Natural killer cell (primary cell): ENCODE measurements around the gene KCNK10. TPM values are rescaled to one million over a fixed set of nuclear protein-coding genes. Genes with fewer than 3 reads are reported as not detected.

Experiments used
- ATAC-seq, 3 donors: fragments of 150-1000 bp in 2 of 3; fragments of 200-7000 bp in 1 of 3; cut with Tn5 transposase; 1 replicate in 1 of 3; 2 replicates in 2 of 3; pipeline ENCODE4 v1.10.0; 2021; ENCODE audit warnings: mild to moderate bottlenecking in 2 of 3, moderate library complexity in 2 of 3
- DNase-seq, 2 donors: peaks; one replicate each; pipeline versions ENCODE4 v3.0.0 to v3.0.0-alpha.2; 2013 to 2021; ENCODE audit warnings: mixed read lengths in 1 of 2
- H3K27ac ChIP-seq: one replicate; pipeline ENCODE4 v1.5.1; 2013; ENCODE audit warnings: mild to moderate bottlenecking, low read length
- H3K27me3 ChIP-seq: one replicate; pipeline ENCODE4 v1.6.1; 2013; ENCODE audit warnings: low read length; ENCODE audit not compliant: control insufficient read depth, insufficient read depth
- H3K36me3 ChIP-seq: one replicate; pipeline ENCODE4 v1.6.1; 2013; ENCODE audit warnings: low read length; ENCODE audit not compliant: control insufficient read depth, insufficient read depth
- H3K4me1 ChIP-seq: one replicate; pipeline ENCODE4 v1.6.1; 2013; ENCODE audit warnings: low read length; ENCODE audit not compliant: control insufficient read depth, insufficient read depth
- H3K4me3 ChIP-seq: one replicate; pipeline ENCODE4 v1.5.1; 2013; ENCODE audit warnings: low read length
- H3K9me3 ChIP-seq: one replicate; pipeline ENCODE4 v1.6.1; 2013; ENCODE audit warnings: low read length; ENCODE audit not compliant: control insufficient read depth, insufficient read depth
- H3K27ac Mint-ChIP-seq, 2 donors: one replicate each; pipeline ENCODE4 v1.8.0; 2022; ENCODE audit warnings: mild to moderate bottlenecking in 2 of 2, mixed read lengths in 2 of 2, moderate library complexity in 1 of 2
- H3K27me3 Mint-ChIP-seq, 2 donors: one replicate each; pipeline ENCODE4 v1.8.0; 2022; ENCODE audit warnings: low read depth in 2 of 2, mixed read lengths in 2 of 2
- H3K36me3 Mint-ChIP-seq: one replicate; pipeline ENCODE4 v1.8.0; 2022; ENCODE audit warnings: mixed read lengths
- H3K4me1 Mint-ChIP-seq, 2 donors: one replicate each; pipeline ENCODE4 v1.8.0; 2022; ENCODE audit warnings: mixed read lengths in 2 of 2
- H3K4me3 Mint-ChIP-seq: one replicate; pipeline ENCODE4 v1.8.0; 2022; ENCODE audit warnings: mild to moderate bottlenecking, moderate library complexity, mixed read lengths
- H3K9me3 Mint-ChIP-seq, 2 donors: one replicate each; pipeline ENCODE4 v1.8.0; 2022; ENCODE audit warnings: mixed read lengths in 2 of 2
- WGBS: methylation state at CpG from one replicate; pipeline ENCODE4 v1.1.7; 2013; ENCODE audit warnings: missing lambda C conversion rate; ENCODE audit not compliant: insufficient coverage; 5-methylcytosine and 5-hydroxymethylcytosine counted together
- intact Hi-C: fragments of 100-400 bp; cut with micrococcal nuclease; formaldehyde crosslinking; loops from one replicate; pipeline ENCODE4 v1.14.2; 2022
- total RNA-seq, 4 donors: library from RNA; stranded (reverse); fragments of 120-200 nt in 1 of 4; gene quantifications; one replicate each; pipeline versions ENCODE4 v1.2.3 to v1.2.4, GENCODE V29; 2013 to 2022
- TF ChIP-seq, protein P1 (sequence below): fragments of 200-600 bp; IDR thresholded peaks from one replicate; pipeline ENCODE4 v1.8.0; 2022; ENCODE audit warnings: antibody characterized with exemption

Gene KCNK10
- total RNA-seq, 3 donors from 2014 or later (not counting 1 experiment from before 2014, with no cell fraction given) = not detected

DNA sequence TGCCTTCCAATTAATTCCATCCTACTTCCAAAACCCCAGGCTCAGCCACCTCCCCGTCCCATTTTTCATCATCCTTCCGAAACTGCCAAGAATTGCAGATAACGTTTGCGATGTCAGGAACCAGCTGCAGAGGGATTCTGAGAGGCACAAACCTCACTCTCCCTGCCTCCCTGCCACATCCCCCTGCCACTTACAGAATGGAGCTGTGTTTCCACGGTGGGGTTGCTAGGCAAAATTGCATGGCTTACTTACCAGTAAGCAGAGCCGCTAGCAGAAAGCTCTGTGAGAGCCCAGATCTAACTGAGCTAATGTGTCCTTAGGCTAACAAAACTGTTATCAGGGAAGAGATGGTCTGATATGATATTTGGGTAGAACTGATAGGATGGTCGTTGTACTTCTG, 127.4 kb downstream of the KCNK10 start:
- TF ChIP-seq, protein P1, sequence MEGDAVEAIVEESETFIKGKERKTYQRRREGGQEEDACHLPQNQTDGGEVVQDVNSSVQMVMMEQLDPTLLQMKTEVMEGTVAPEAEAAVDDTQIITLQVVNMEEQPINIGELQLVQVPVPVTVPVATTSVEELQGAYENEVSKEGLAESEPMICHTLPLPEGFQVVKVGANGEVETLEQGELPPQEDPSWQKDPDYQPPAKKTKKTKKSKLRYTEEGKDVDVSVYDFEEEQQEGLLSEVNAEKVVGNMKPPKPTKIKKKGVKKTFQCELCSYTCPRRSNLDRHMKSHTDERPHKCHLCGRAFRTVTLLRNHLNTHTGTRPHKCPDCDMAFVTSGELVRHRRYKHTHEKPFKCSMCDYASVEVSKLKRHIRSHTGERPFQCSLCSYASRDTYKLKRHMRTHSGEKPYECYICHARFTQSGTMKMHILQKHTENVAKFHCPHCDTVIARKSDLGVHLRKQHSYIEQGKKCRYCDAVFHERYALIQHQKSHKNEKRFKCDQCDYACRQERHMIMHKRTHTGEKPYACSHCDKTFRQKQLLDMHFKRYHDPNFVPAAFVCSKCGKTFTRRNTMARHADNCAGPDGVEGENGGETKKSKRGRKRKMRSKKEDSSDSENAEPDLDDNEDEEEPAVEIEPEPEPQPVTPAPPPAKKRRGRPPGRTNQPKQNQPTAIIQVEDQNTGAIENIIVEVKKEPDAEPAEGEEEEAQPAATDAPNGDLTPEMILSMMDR = no peak
- 65% methylated on average over 7 of the region's 7 CpGs for WGBS
- Mint-ChIP-seq H3K36me3 (no peaks in the 10 kb centered on the region), H3K4me1 (no peaks in the 10 kb centered on the region), H3K27me3 (peaks cover 25 to 53% of the 10 kb centered on the region in 2 donors), H3K4me3 (no peak overlapping the region), H3K9me3 (no peaks in the 10 kb centered on the region), H3K27ac (no peak overlapping the region)
- no peak overlapping the region for H3K4me3 ChIP-seq
- no peaks in the 10 kb centered on the region for H3K27me3 ChIP-seq
- ATAC-seq (no peak), DNase-seq (no peak)
- intact Hi-C loops = no loop called here
- H3K4me1 ChIP-seq = no peaks in the 10 kb centered on the region
- no peaks in the 10 kb centered on the region for H3K9me3 ChIP-seq
- H3K36me3 ChIP-seq = no peaks in the 10 kb centered on the region
- no peak overlapping the region for H3K27ac ChIP-seq

DNA sequence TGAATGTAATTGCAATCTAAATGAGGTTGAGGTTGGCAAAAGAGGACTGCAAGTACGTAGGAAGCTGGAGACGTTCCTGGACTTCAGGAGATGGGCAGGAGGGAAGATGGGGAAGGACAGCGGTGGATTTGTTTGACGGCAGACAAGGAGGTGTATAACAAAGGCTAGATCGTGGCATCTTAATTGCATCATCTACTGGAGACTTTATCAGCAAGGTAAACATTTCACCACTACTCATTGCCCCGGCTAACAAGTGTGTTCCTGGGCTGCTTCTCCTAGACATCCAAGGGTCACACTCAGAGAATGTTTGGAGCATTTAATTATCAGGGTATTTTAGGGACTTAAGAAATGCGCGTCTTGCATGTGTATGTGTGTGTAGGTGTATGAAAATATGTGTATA, 128.5 kb downstream of the KCNK10 start:
- TF ChIP-seq, protein P1 = no peak
- Mint-ChIP-seq H3K27me3 (peaks cover 22 to 55% of the 10 kb centered on the region in 2 donors), H3K4me1 (peaks cover under 1 to 1% of the 10 kb centered on the region in 2 donors), H3K36me3 (no peaks in the 10 kb centered on the region), H3K4me3 (no peak overlapping the region), H3K9me3 (no peaks in the 10 kb centered on the region), H3K27ac (no peak overlapping the region)
- no peaks in the 10 kb centered on the region for H3K4me1 ChIP-seq
- intact Hi-C loops = no loop called here
- 67% methylated on average over 8 of the region's 8 CpGs for WGBS
- H3K9me3 ChIP-seq = no peaks in the 10 kb centered on the region
- H3K4me3 ChIP-seq = no peak overlapping the region
- no peak overlapping the region for H3K27ac ChIP-seq
- no peaks in the 10 kb centered on the region for H3K36me3 ChIP-seq
- no peak for DNase-seq
- ATAC-seq = no peak
- H3K27me3 ChIP-seq = no peaks in the 10 kb centered on the region

DNA sequence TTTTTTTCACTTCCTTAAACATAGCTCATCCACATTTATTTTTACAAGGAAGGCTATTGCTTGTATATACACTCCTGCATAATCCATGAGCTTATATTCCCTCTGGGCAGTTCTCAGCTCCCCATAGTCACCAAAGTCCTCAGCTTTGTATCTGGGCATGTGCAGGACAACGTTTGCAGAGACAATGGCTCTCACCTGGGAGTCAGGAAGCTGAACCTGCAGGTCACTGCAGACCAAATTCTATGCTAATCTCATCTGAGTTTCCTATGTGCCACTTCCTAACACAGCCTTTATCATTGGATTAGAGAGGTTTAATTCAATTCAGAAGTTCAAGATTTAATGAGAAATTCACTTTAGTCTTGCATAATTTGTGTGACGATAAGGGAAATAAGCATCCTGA, 131.5 kb downstream of the KCNK10 start:
- no peak for ATAC-seq
- Mint-ChIP-seq H3K4me3 (no peak overlapping the region), H3K9me3 (no peaks in the 10 kb centered on the region), H3K4me1 (peaks cover 8 to 10% of the 10 kb centered on the region in 2 donors), H3K27me3 (peaks cover 15 to 60% of the 10 kb centered on the region in 2 donors), H3K27ac (no peak overlapping the region), H3K36me3 (no peaks in the 10 kb centered on the region)
- Histone ChIP-seq H3K27me3 (no peaks in the 10 kb centered on the region), H3K27ac (no peak overlapping the region), H3K9me3 (no peaks in the 10 kb centered on the region), H3K4me3 (no peak overlapping the region), H3K4me1 (no peaks in the 10 kb centered on the region), H3K36me3 (no peaks in the 10 kb centered on the region)
- intact Hi-C loops = no loop called here
- WGBS = 62% methylated on average over 2 of the region's 2 CpGs
- TF ChIP-seq, protein P1 = no peak
- no peak for DNase-seq
